Measurements from ENCODE around the gene SDK2.

The SDK2 gene

DNA sequence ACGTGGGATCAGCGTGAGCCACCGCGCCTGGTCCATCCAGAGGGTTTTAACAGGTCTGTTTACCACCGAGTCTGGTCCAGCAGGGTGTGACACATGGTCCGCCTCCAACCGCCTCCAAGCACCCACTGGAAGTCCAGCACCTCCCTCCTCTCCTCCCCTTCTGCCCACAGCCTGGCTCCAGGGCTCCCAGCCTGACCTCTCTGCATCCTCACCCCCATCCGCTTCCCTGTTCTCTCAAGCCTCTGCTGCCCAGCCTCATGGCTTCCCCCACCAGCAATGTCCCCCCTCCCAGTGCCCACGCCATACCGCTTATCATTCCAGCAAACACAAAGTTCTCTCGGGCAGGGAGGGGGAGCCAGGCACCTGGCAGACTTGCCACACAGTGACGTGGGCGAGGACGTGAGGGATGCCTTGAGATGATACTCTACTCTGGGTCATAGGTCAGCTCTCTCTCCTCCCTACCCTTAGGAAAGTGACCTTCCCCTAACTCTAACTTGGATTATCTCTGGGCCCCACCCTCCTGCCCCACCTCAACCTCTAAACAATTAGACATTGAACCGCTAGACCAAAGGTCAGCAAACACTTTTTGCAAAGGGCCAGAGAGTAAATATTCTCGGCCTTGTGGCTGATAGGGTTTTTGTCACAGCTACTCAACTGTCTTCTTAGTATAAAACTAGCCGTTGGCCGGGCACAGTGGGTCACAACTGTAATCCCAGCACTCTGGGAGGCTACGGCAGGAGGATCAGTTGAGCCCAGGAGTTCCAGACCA lies 355.5 kb downstream of the SDK2 start:
- no peak for TF ChIP-seq POLR2AphosphoS5 (IDR thresholded peaks at IDR 0.05; ENCODE audit: low read depth, low read length)
- no peak for TF ChIP-seq POLR2A (IDR thresholded peaks at IDR 0.05; ENCODE audit: low read depth, low read length)
- TF ChIP-seq SPI1 (IDR thresholded peaks at IDR 0.05; ENCODE audit: low read depth, low read length), result no peak
- no peak for TF ChIP-seq POU2F2 (IDR thresholded peaks at IDR 0.05; ENCODE audit: low read depth, low read length)
- TF ChIP-seq TAF1 (IDR thresholded peaks at IDR 0.05; ENCODE audit: low read depth, low read length), result no peak
- FAIRE-seq, result no peak
- no peak for DNase-seq (ENCODE audit: insufficient read length, low spot score)

- no peak for DNase-seq (ENCODE audit: insufficient read length, low spot score)
- TF ChIP-seq POLR2AphosphoS5 (IDR thresholded peaks at IDR 0.05; ENCODE audit: low read depth, low read length) (no peak), PAX5 (IDR thresholded peaks at IDR 0.05; ENCODE audit: insufficient read depth, low read length, severe bottlenecking) (no peak), SPI1 (IDR thresholded peaks at IDR 0.05; ENCODE audit: low read depth, low read length) (no peak), TAF1 (IDR thresholded peaks at IDR 0.05; ENCODE audit: low read depth, low read length) (no peak), POU2F2 (IDR thresholded peaks at IDR 0.05; ENCODE audit: low read depth, low read length) (no peak), POLR2A (IDR thresholded peaks at IDR 0.05; ENCODE audit: low read depth, low read length) (no peak)
- no peak for FAIRE-seq
Measured at GRCh38 chr17:73286863-73287296, 357.4 kb downstream of the SDK2 start.

GRCh38 chr17:73285916-73286862 lies 358.1 kb downstream of the SDK2 start:
- FAIRE-seq, result no peak
- TF ChIP-seq POU2F2 (IDR thresholded peaks at IDR 0.05; ENCODE audit: low read depth, low read length) (no peak), POLR2A (IDR thresholded peaks at IDR 0.05; ENCODE audit: low read depth, low read length) (no peak), POLR2AphosphoS5 (IDR thresholded peaks at IDR 0.05; ENCODE audit: low read depth, low read length) (no peak), PAX5 (IDR thresholded peaks at IDR 0.05; ENCODE audit: insufficient read depth, low read length, severe bottlenecking) (no peak), SPI1 (IDR thresholded peaks at IDR 0.05; ENCODE audit: low read depth, low read length) (no peak), TAF1 (IDR thresholded peaks at IDR 0.05; ENCODE audit: low read depth, low read length) (no peak)
- DNase-seq (ENCODE audit: insufficient read length, low spot score), result no peak

DNA sequence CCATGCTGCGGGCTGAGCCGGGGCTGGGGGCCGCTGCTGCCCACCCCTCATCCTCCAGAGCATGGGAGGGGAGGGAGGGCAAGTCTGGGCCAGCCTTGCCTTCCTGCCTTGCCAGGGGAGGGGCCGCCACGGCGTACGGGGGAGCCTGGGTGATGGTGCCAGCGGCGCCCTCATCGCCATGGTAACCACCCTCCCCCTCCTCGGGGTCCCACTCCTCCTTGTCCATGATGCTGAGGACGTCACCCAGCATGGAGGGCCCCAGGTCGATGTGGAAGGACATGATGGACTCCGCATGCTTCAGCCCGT lies 358.7 kb downstream of the SDK2 start:
- FAIRE-seq, result no peak
- TF ChIP-seq POU2F2 (IDR thresholded peaks at IDR 0.05; ENCODE audit: low read depth, low read length), result no peak
- no peak for DNase-seq (ENCODE audit: insufficient read length, low spot score)

GRCh38 chr17:73284906-73285602 lies 359.2 kb downstream of the SDK2 start:
- DNase-seq (ENCODE audit: insufficient read length, low spot score) (no peak), FAIRE-seq (no peak)
- TF ChIP-seq POLR2AphosphoS5 (IDR thresholded peaks at IDR 0.05; ENCODE audit: low read depth, low read length), result no peak
- TF ChIP-seq PAX5 (IDR thresholded peaks at IDR 0.05; ENCODE audit: insufficient read depth, low read length, severe bottlenecking), result no peak
- no peak for TF ChIP-seq SPI1 (IDR thresholded peaks at IDR 0.05; ENCODE audit: low read depth, low read length)
- no peak for TF ChIP-seq POU2F2 (IDR thresholded peaks at IDR 0.05; ENCODE audit: low read depth, low read length)
- TF ChIP-seq POLR2A (IDR thresholded peaks at IDR 0.05; ENCODE audit: low read depth, low read length), result no peak
- TF ChIP-seq TAF1 (IDR thresholded peaks at IDR 0.05; ENCODE audit: low read depth, low read length), result no peak
